ENCODE measurements around the gene PRDM16. TPM values are rescaled to one million over a fixed set of nuclear protein-coding genes. Genes with fewer than 3 reads are reported as not detected.
A peak's percentile ranks its signal among the peaks of the same experiment; 100 is the strongest.

PRDM16 gene
- total and polyA plus RNA-seq, 2 of the 13 experiments (the other 11 are each of a cell fraction or from before 2014, with no cell fraction given), result 0.15 to 0.81 TPM

GRCh38 chr1:3133686-3134085, 64.7 kb downstream of the PRDM16 start (continued):
- TF ChIP-seq, protein P1, sequence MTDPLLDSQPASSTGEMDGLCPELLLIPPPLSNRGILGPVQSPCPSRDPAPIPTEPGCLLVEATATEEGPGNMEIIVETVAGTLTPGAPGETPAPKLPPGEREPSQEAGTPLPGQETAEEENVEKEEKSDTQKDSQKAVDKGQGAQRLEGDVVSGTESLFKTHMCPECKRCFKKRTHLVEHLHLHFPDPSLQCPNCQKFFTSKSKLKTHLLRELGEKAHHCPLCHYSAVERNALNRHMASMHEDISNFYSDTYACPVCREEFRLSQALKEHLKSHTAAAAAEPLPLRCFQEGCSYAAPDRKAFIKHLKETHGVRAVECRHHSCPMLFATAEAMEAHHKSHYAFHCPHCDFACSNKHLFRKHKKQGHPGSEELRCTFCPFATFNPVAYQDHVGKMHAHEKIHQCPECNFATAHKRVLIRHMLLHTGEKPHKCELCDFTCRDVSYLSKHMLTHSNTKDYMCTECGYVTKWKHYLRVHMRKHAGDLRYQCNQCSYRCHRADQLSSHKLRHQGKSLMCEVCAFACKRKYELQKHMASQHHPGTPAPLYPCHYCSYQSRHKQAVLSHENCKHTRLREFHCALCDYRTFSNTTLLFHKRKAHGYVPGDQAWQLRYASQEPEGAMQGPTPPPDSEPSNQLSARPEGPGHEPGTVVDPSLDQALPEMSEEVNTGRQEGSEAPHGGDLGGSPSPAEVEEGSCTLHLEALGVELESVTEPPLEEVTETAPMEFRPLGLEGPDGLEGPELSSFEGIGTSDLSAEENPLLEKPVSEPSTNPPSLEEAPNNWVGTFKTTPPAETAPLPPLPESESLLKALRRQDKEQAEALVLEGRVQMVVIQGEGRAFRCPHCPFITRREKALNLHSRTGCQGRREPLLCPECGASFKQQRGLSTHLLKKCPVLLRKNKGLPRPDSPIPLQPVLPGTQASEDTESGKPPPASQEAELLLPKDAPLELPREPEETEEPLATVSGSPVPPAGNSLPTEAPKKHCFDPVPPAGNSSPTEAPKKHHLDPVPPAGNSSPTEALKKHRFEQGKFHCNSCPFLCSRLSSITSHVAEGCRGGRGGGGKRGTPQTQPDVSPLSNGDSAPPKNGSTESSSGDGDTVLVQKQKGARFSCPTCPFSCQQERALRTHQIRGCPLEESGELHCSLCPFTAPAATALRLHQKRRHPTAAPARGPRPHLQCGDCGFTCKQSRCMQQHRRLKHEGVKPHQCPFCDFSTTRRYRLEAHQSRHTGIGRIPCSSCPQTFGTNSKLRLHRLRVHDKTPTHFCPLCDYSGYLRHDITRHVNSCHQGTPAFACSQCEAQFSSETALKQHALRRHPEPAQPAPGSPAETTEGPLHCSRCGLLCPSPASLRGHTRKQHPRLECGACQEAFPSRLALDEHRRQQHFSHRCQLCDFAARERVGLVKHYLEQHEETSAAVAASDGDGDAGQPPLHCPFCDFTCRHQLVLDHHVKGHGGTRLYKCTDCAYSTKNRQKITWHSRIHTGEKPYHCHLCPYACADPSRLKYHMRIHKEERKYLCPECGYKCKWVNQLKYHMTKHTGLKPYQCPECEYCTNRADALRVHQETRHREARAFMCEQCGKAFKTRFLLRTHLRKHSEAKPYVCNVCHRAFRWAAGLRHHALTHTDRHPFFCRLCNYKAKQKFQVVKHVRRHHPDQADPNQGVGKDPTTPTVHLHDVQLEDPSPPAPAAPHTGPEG (CRISPR knock-in tag; IDR thresholded peaks at IDR 0.05), result no peak
- TF ChIP-seq EP300 (IDR thresholded peaks at IDR 0.05; ENCODE audit: low read depth in 2 of 2, low read length in 2 of 2), result no peak
- no peak for TF ChIP-seq EP300 (CRISPR knock-in tag; IDR thresholded peaks at IDR 0.05; ENCODE audit: borderline replicate concordance)
- no peak for TF ChIP-seq ETV5 (CRISPR knock-in tag; IDR thresholded peaks at IDR 0.05; ENCODE audit: borderline replicate concordance)
- TF ChIP-seq ZNF574 (CRISPR knock-in tag; IDR thresholded peaks at IDR 0.05), result no peak
- TF ChIP-seq, protein P2, sequence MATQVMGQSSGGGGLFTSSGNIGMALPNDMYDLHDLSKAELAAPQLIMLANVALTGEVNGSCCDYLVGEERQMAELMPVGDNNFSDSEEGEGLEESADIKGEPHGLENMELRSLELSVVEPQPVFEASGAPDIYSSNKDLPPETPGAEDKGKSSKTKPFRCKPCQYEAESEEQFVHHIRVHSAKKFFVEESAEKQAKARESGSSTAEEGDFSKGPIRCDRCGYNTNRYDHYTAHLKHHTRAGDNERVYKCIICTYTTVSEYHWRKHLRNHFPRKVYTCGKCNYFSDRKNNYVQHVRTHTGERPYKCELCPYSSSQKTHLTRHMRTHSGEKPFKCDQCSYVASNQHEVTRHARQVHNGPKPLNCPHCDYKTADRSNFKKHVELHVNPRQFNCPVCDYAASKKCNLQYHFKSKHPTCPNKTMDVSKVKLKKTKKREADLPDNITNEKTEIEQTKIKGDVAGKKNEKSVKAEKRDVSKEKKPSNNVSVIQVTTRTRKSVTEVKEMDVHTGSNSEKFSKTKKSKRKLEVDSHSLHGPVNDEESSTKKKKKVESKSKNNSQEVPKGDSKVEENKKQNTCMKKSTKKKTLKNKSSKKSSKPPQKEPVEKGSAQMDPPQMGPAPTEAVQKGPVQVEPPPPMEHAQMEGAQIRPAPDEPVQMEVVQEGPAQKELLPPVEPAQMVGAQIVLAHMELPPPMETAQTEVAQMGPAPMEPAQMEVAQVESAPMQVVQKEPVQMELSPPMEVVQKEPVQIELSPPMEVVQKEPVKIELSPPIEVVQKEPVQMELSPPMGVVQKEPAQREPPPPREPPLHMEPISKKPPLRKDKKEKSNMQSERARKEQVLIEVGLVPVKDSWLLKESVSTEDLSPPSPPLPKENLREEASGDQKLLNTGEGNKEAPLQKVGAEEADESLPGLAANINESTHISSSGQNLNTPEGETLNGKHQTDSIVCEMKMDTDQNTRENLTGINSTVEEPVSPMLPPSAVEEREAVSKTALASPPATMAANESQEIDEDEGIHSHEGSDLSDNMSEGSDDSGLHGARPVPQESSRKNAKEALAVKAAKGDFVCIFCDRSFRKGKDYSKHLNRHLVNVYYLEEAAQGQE (IDR thresholded peaks at IDR 0.05; ENCODE audit: borderline replicate concordance in 1 of 2, low read depth in 1 of 2, low read length in 2 of 2), result no peak
- no peak for TF ChIP-seq ZSCAN22 (CRISPR knock-in tag; IDR thresholded peaks at IDR 0.05)
- no peak for TF ChIP-seq HMG20B (CRISPR knock-in tag; conservative IDR thresholded peaks at IDR 0.05)
- TF ChIP-seq STAG1 (CRISPR knock-in tag; IDR thresholded peaks at IDR 0.05), result no peak
- TF ChIP-seq ZNF180 (CRISPR knock-in tag; IDR thresholded peaks at IDR 0.05; ENCODE audit: borderline replicate concordance, low read depth), result no peak
- 0 out of 2 replicates have a peak, but pooled peaks have one; percentile 26 for TF ChIP-seq NFAT5 (CRISPR knock-in tag; IDR thresholded peaks at IDR 0.05)
- no peak for TF ChIP-seq RFX5 (IDR thresholded peaks at IDR 0.05; ENCODE audit: low read depth, low read length)
